Esophagus (tissue), 2 donors: ENCODE measurements around the gene CCR5. TPM values are rescaled to one million over a fixed set of nuclear protein-coding genes. Genes with fewer than 3 reads are reported as not detected.
A peak's percentile ranks its signal among the peaks of the same experiment; 100 is the strongest.
"Not testable (repeated sequence)": the region's sequence is repeated elsewhere in the genome, so short reads cannot be mapped to it uniquely, and the experiment has no call there.

Source experiments
- H3K27ac ChIP-seq, 2 donors: one replicate each; pipeline ENCODE4 v1.5.1; 2013; ENCODE audit warnings: low read depth in 2 of 2, mild to moderate bottlenecking in 2 of 2, inconsistent platforms in 1 of 2, low read length in 1 of 2, moderate library complexity in 1 of 2
- H3K27me3 ChIP-seq, 2 donors: one replicate each; pipeline ENCODE4 v1.6.1; 2013; ENCODE audit warnings: low read length in 2 of 2, control low read depth in 1 of 2, mild to moderate bottlenecking in 1 of 2; ENCODE audit not compliant: insufficient read depth in 2 of 2, control insufficient read depth in 1 of 2
- H3K36me3 ChIP-seq, 2 donors: one replicate each; pipeline ENCODE4 v1.6.1; 2013; ENCODE audit warnings: low read length in 1 of 2; ENCODE audit not compliant: control insufficient read depth in 2 of 2, insufficient read depth in 2 of 2
- H3K4me1 ChIP-seq, 2 donors: one replicate each; pipeline ENCODE4 v1.6.1; 2013; ENCODE audit warnings: low read length in 1 of 2; ENCODE audit not compliant: control insufficient read depth in 2 of 2, insufficient read depth in 2 of 2
- H3K4me3 ChIP-seq, 2 donors: one replicate each; pipeline ENCODE4 v1.5.1; 2013; ENCODE audit warnings: low read length in 2 of 2, mild to moderate bottlenecking in 2 of 2, low read depth in 1 of 2, moderate library complexity in 1 of 2
- H3K9me3 ChIP-seq, 2 donors: one replicate each; pipeline ENCODE4 v1.6.1; 2013; ENCODE audit warnings: mild to moderate bottlenecking in 2 of 2, low read depth in 1 of 2, low read length in 1 of 2, moderate library complexity in 1 of 2; ENCODE audit not compliant: control insufficient read depth in 2 of 2, insufficient read depth in 1 of 2
- WGBS, 2 donors: extraction: QIAGEN DNeasy Blood & Tissue Kit; methylation state at CpG; one replicate each; pipeline ENCODE4 v1.1.7; 2013; 5-methylcytosine and 5-hydroxymethylcytosine counted together
- polyA plus RNA-seq, 2 donors: library from polyadenylated mRNA; stranded (reverse); fragments of 200-250 nt; gene quantifications; one replicate each; pipeline ENCODE4 v1.2.3, GENCODE V29; 2013
- donor health status: healthy with polysubstance abuse.
- donor health status: Bipolar disorder and iron deficiency.

Gene CCR5
- polyA plus RNA-seq, 2 donors: 0.73 to 1.2 TPM

- no peak overlapping the region for H3K4me3 ChIP-seq
- H3K9me3 ChIP-seq: no peaks in the 10 kb centered on the region
- H3K36me3 ChIP-seq: no peaks in the 10 kb centered on the region
- no peaks in the 10 kb centered on the region for H3K27me3 ChIP-seq
- peaks cover 2% of the 10 kb centered on the region in 2 donors for H3K4me1 ChIP-seq
- peak overlapping the region; percentile 8 to 40 for H3K27ac ChIP-seq
- WGBS, 2 donors: 50 to 68% methylated on average over 8 of the region's 8 CpGs
Observed at GRCh38 chr3:46380471-46381221, 9.9 kb downstream of the CCR5 start.

GRCh38 chr3:46381625-46382024, 10.9 kb downstream of the CCR5 start:
- Histone ChIP-seq H3K36me3 (no peaks in the 10 kb centered on the region), H3K27me3 (no peaks in the 10 kb centered on the region), H3K9me3 (no peaks in the 10 kb centered on the region), H3K27ac (no peak overlapping the region), H3K4me3 (no peak overlapping the region), H3K4me1 (peaks cover 2 to 9% of the 10 kb centered on the region in 2 donors)
- 46 to 47% methylated on average over 3 of the region's 3 CpGs for WGBS, 2 donors

GRCh38 chr3:46383211-46383950, 12.6 kb downstream of the CCR5 start:
- no peak overlapping the region for H3K27ac ChIP-seq
- no peaks in the 10 kb centered on the region for H3K36me3 ChIP-seq
- H3K9me3 ChIP-seq: no peaks in the 10 kb centered on the region
- 53 to 55% methylated on average over 6 of the region's 6 CpGs for WGBS, 2 donors
- no peaks in the 10 kb centered on the region for H3K27me3 ChIP-seq
- H3K4me1 ChIP-seq: peaks cover 2 to 9% of the 10 kb centered on the region in 2 donors
- no peak overlapping the region for H3K4me3 ChIP-seq

GRCh38 chr3:46383951-46384330, 13.2 kb downstream of the CCR5 start:
- no peak overlapping the region for H3K27ac ChIP-seq
- H3K36me3 ChIP-seq: no peaks in the 10 kb centered on the region
- H3K9me3 ChIP-seq: no peaks in the 10 kb centered on the region
- no peaks in the 10 kb centered on the region for H3K27me3 ChIP-seq
- peaks cover 2 to 9% of the 10 kb centered on the region in 2 donors for H3K4me1 ChIP-seq
- no peak overlapping the region for H3K4me3 ChIP-seq
- WGBS, 2 donors: 67 to 70% methylated on average over 5 of the region's 5 CpGs

GRCh38 chr3:46386205-46386604, 15.5 kb downstream of the CCR5 start:
- H3K4me3 ChIP-seq: no peak overlapping the region
- H3K9me3 ChIP-seq: no peaks in the 10 kb centered on the region
- H3K36me3 ChIP-seq: no peaks in the 10 kb centered on the region
- H3K27me3 ChIP-seq: no peaks in the 10 kb centered on the region
- H3K27ac ChIP-seq: peak overlapping the region in 1 of 2 donors; percentile 13
- peaks cover 0 to 7% of the 10 kb centered on the region in 2 donors for H3K4me1 ChIP-seq
- 35 to 37% methylated on average over 4 of the region's 4 CpGs for WGBS, 2 donors

GRCh38 chr3:46388847-46389246, 18.1 kb downstream of the CCR5 start:
- WGBS, 2 donors: 92 to 93% methylated on average over 4 of the region's 4 CpGs
- not testable (repeated sequence) for H3K4me3 ChIP-seq, H3K27ac ChIP-seq, H3K27me3 ChIP-seq, H3K9me3 ChIP-seq, H3K36me3 ChIP-seq, H3K4me1 ChIP-seq

- Histone ChIP-seq H3K36me3 (no peaks in the 10 kb centered on the region), H3K4me1 (peaks cover 0 to 9% of the 10 kb centered on the region in 2 donors), H3K9me3 (no peaks in the 10 kb centered on the region), H3K27ac (no peak overlapping the region), H3K27me3 (no peaks in the 10 kb centered on the region), H3K4me3 (no peak overlapping the region)
- WGBS, 2 donors: 83 to 86% methylated on average over 6 of the region's 6 CpGs
Observed at GRCh38 chr3:46389306-46389705, 18.6 kb downstream of the CCR5 start.

- 92 to 95% methylated on average over 5 of the region's 5 CpGs for WGBS, 2 donors
- H3K4me1 ChIP-seq, H3K4me3 ChIP-seq: not testable (repeated sequence)
Observed at GRCh38 chr3:46391526-46391925, 20.8 kb downstream of the CCR5 start.

GRCh38 chr3:46393011-46393410, 22.3 kb downstream of the CCR5 start:
- no peak overlapping the region for H3K27ac ChIP-seq
- no peak overlapping the region for H3K4me3 ChIP-seq
- 43 to 49% methylated on average over 2 of the region's 2 CpGs for WGBS, 2 donors
- no peaks in the 10 kb centered on the region for H3K36me3 ChIP-seq
- no peaks in the 10 kb centered on the region for H3K27me3 ChIP-seq
- H3K4me1 ChIP-seq: peaks cover 0 to 3% of the 10 kb centered on the region in 2 donors
- H3K9me3 ChIP-seq: no peaks in the 10 kb centered on the region

More at GRCh38 chr3:46391526-46391925, 20.8 kb downstream of the CCR5 start:
- not testable (repeated sequence) for H3K36me3 ChIP-seq, H3K27me3 ChIP-seq, H3K27ac ChIP-seq, H3K9me3 ChIP-seq
